Measurements from ENCODE around the gene RAD51AP2. TPM values are rescaled to one million over a fixed set of nuclear protein-coding genes. Genes with fewer than 3 reads are reported as not detected.

RAD51AP2 gene
- total and polyA plus RNA-seq, 2 of the 13 experiments (the other 11 are each of a cell fraction or from before 2014, with no cell fraction given): 0.11 to 0.12 TPM

- TF ChIP-seq, protein P1, sequence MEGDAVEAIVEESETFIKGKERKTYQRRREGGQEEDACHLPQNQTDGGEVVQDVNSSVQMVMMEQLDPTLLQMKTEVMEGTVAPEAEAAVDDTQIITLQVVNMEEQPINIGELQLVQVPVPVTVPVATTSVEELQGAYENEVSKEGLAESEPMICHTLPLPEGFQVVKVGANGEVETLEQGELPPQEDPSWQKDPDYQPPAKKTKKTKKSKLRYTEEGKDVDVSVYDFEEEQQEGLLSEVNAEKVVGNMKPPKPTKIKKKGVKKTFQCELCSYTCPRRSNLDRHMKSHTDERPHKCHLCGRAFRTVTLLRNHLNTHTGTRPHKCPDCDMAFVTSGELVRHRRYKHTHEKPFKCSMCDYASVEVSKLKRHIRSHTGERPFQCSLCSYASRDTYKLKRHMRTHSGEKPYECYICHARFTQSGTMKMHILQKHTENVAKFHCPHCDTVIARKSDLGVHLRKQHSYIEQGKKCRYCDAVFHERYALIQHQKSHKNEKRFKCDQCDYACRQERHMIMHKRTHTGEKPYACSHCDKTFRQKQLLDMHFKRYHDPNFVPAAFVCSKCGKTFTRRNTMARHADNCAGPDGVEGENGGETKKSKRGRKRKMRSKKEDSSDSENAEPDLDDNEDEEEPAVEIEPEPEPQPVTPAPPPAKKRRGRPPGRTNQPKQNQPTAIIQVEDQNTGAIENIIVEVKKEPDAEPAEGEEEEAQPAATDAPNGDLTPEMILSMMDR (CRISPR knock-in tag; IDR thresholded peaks at IDR 0.05): no peak
- TF ChIP-seq ZNF782 (CRISPR knock-in tag; IDR thresholded peaks at IDR 0.05; ENCODE audit: borderline replicate concordance) (no peak), BCLAF1 (IDR thresholded peaks at IDR 0.05) (no peak), SKI (IDR thresholded peaks at IDR 0.05; ENCODE audit: partially characterized antibody) (no peak), ZNF558 (CRISPR knock-in tag; IDR thresholded peaks at IDR 0.05; ENCODE audit: borderline replicate concordance) (no peak), KLF11 (CRISPR knock-in tag; IDR thresholded peaks at IDR 0.05) (0 out of 2 replicates have a peak, but pooled peaks have one; percentile 11), ZNF224 (CRISPR knock-in tag; IDR thresholded peaks at IDR 0.05) (no peak), TEAD3 (CRISPR knock-in tag; optimal IDR thresholded peaks at IDR 0.05; ENCODE audit: borderline replicate concordance) (no peak), YEATS4 (CRISPR knock-in tag; IDR thresholded peaks at IDR 0.05; ENCODE audit: borderline replicate concordance) (no peak; the same call in 1 of the 2 replicates), ADNP (CRISPR knock-in tag; IDR thresholded peaks at IDR 0.05) (no peak), MIER3 (CRISPR knock-in tag; IDR thresholded peaks at IDR 0.05; ENCODE audit: borderline replicate concordance) (no peak)
- TF ChIP-seq, protein P2, sequence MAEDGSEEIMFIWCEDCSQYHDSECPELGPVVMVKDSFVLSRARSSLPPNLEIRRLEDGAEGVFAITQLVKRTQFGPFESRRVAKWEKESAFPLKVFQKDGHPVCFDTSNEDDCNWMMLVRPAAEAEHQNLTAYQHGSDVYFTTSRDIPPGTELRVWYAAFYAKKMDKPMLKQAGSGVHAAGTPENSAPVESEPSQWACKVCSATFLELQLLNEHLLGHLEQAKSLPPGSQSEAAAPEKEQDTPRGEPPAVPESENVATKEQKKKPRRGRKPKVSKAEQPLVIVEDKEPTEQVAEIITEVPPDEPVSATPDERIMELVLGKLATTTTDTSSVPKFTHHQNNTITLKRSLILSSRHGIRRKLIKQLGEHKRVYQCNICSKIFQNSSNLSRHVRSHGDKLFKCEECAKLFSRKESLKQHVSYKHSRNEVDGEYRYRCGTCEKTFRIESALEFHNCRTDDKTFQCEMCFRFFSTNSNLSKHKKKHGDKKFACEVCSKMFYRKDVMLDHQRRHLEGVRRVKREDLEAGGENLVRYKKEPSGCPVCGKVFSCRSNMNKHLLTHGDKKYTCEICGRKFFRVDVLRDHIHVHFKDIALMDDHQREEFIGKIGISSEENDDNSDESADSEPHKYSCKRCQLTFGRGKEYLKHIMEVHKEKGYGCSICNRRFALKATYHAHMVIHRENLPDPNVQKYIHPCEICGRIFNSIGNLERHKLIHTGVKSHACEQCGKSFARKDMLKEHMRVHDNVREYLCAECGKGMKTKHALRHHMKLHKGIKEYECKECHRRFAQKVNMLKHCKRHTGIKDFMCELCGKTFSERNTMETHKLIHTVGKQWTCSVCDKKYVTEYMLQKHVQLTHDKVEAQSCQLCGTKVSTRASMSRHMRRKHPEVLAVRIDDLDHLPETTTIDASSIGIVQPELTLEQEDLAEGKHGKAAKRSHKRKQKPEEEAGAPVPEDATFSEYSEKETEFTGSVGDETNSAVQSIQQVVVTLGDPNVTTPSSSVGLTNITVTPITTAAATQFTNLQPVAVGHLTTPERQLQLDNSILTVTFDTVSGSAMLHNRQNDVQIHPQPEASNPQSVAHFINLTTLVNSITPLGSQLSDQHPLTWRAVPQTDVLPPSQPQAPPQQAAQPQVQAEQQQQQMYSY (CRISPR knock-in tag; IDR thresholded peaks at IDR 0.05): peak; percentile 97
- TF ChIP-seq, protein P3, sequence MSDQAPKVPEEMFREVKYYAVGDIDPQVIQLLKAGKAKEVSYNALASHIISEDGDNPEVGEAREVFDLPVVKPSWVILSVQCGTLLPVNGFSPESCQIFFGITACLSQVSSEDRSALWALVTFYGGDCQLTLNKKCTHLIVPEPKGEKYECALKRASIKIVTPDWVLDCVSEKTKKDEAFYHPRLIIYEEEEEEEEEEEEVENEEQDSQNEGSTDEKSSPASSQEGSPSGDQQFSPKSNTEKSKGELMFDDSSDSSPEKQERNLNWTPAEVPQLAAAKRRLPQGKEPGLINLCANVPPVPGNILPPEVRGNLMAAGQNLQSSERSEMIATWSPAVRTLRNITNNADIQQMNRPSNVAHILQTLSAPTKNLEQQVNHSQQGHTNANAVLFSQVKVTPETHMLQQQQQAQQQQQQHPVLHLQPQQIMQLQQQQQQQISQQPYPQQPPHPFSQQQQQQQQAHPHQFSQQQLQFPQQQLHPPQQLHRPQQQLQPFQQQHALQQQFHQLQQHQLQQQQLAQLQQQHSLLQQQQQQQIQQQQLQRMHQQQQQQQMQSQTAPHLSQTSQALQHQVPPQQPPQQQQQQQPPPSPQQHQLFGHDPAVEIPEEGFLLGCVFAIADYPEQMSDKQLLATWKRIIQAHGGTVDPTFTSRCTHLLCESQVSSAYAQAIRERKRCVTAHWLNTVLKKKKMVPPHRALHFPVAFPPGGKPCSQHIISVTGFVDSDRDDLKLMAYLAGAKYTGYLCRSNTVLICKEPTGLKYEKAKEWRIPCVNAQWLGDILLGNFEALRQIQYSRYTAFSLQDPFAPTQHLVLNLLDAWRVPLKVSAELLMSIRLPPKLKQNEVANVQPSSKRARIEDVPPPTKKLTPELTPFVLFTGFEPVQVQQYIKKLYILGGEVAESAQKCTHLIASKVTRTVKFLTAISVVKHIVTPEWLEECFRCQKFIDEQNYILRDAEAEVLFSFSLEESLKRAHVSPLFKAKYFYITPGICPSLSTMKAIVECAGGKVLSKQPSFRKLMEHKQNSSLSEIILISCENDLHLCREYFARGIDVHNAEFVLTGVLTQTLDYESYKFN (CRISPR knock-in tag; conservative IDR thresholded peaks at IDR 0.05): no peak
- TF ChIP-seq, protein P4, sequence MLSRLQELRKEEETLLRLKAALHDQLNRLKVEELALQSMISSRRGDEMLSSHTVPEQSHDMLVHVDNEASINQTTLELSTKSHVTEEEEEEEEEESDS (CRISPR knock-in tag; IDR thresholded peaks at IDR 0.05; ENCODE audit: borderline replicate concordance): no peak
Observed at GRCh38 chr2:17538022-17538843, 20.0 kb upstream of the RAD51AP2 start (continued).

Measured in HepG2 (cell line).